NCI-H446 (cell line): ENCODE results near the gene AIMP2.
"Not testable (repeated sequence)": the region's sequence is repeated elsewhere in the genome, so short reads cannot be mapped to it uniquely, and the experiment has no call there.

Source experiments
- DNase-seq, 2 experiments: peaks; one replicate each; lab custom pipeline; 2025; lab: John Stamatoyannopoulos, UW

AIMP2 gene

GRCh38 chr7:6008668-6009611, at the start of gene AIMP2, which contains the start of gene PMS2:
TSS of gene AIMP2 (plus strand) at chr7:6009272. CDS start at chr7:6009364, 92 bp downstream.
TSS of gene PMS2 (minus strand) at chr7:6009049. CDS start at chr7:6009019, 30 bp downstream.
- peak; percentile 97 to 99 for DNase-seq

- DNase-seq: not testable (repeated sequence)
Observed at GRCh38 chr7:5963205-5963604, 45.9 kb upstream of the AIMP2 start.

GRCh38 chr7:5963810-5964209, 45.3 kb upstream of the AIMP2 start:
- not testable (repeated sequence) for DNase-seq

GRCh38 chr7:5970347-5970911, 38.6 kb upstream of the AIMP2 start, which contains the start of gene RSPH10B:
TSS of gene RSPH10B (minus strand) at chr7:5970689. CDS start at chr7:5967116, 3,573 bp downstream.
- DNase-seq: not testable (repeated sequence)

- DNase-seq: not testable (repeated sequence)
Observed at GRCh38 chr7:5973580-5973979, 35.5 kb upstream of the AIMP2 start.

- not testable (repeated sequence) for DNase-seq
Observed at GRCh38 chr7:5979680-5980314, 29.3 kb upstream of the AIMP2 start.

GRCh38 chr7:5987061-5987460, 22.0 kb upstream of the AIMP2 start:
- DNase-seq: not testable (repeated sequence)

GRCh38 chr7:5997210-5997808, 11.8 kb upstream of the AIMP2 start:
- DNase-seq: peak in 1 of 2 experiments; percentile 58

GRCh38 chr7:6007386-6007785, 1.7 kb upstream of the AIMP2 start:
- DNase-seq: no peak

- DNase-seq: not testable (repeated sequence)
Observed at GRCh38 chr7:6007835-6008590, 1.1 kb upstream of the AIMP2 start.

GRCh38 chr7:6010370-6010769, 1.3 kb downstream of the AIMP2 start:
- DNase-seq: not testable (repeated sequence)

- no peak for DNase-seq
Observed at GRCh38 chr7:6011541-6011940, 2.5 kb downstream of the AIMP2 start.

GRCh38 chr7:6012355-6013104, 3.5 kb downstream of the AIMP2 start:
- no peak for DNase-seq

- peak; percentile 68 to 85 for DNase-seq
Observed at GRCh38 chr7:6015917-6016652, 7.0 kb downstream of the AIMP2 start.

- DNase-seq: no peak
Observed at GRCh38 chr7:6016653-6016966, 7.5 kb downstream of the AIMP2 start.

GRCh38 chr7:6020371-6021286, 11.6 kb downstream of the AIMP2 start:
- no peak for DNase-seq

GRCh38 chr7:6022707-6023106, 13.6 kb downstream of the AIMP2 start:
- no peak for DNase-seq

- DNase-seq: no peak
Observed at GRCh38 chr7:6023974-6024435, 14.9 kb downstream of the AIMP2 start.
